Panc1 (cell line): ENCODE measurements around the gene SEMA4D. TPM values are rescaled to one million over a fixed set of nuclear protein-coding genes. Genes with fewer than 3 reads are reported as not detected.

Experiments used
- ATAC-seq: fragments of 200-7000 bp; cut with Tn5 transposase; 2 replicates; pipeline ENCODE4 v1.9.1; 2020; ENCODE audit warnings: mild to moderate bottlenecking, moderate library complexity
- BruUV-seq: library from RNA; stranded (reverse); fragments of 400-500 nt; replicated peaks from 2 replicates; lab custom pipeline; 2021; lab: Mats Ljungman, UMichigan
- CTCF ChIA-PET: fragments of 300-600 bp; sonication (Branson Sonifier 250); formaldehyde crosslinking; loops from one replicate; lab custom pipeline; 2022; ENCODE audit warnings: antibody characterized with exemption; lab: Charles Lee
- POLR2A ChIA-PET: fragments of 300-600 bp; sonication (Branson Sonifier 250); formaldehyde crosslinking; loops from one replicate; lab custom pipeline; 2022; ENCODE audit warnings: antibody characterized with exemption; lab: Charles Lee
- DNase-seq: peaks from one replicate; pipeline ENCODE4 v3.0.0-alpha.2; 2010; ENCODE audit warnings: low read depth, low spot score
- H3K27ac ChIP-seq: 2 replicates; pipeline ENCODE4 v1.5.1; 2011; ENCODE audit warnings: mild to moderate bottlenecking, low read length, inconsistent platforms
- H3K27me3 ChIP-seq: fragments of 200-500 bp; sonication (Bioruptor generic); 2 replicates; pipeline ENCODE4 v1.6.0; 2014; ENCODE audit warnings: low read length, inconsistent platforms; ENCODE audit not compliant: control insufficient read depth, insufficient read depth
- H3K36me3 ChIP-seq: fragments of 200-500 bp; sonication (Bioruptor generic); 2 replicates; pipeline ENCODE4 v1.5.1; 2014; ENCODE audit warnings: inconsistent platforms, mild to moderate bottlenecking, low read length, moderate library complexity; ENCODE audit not compliant: control insufficient read depth, insufficient read depth
- H3K4me1 ChIP-seq: 2 replicates; pipeline ENCODE4 v1.5.1; 2011; ENCODE audit warnings: inconsistent platforms, mild to moderate bottlenecking, low read length, moderate library complexity; ENCODE audit not compliant: control insufficient read depth, insufficient read depth
- H3K4me3 ChIP-seq, 2 experiments: 2 replicates each; pipeline ENCODE4 v1.5.1; 2011 to 2012; ENCODE audit warnings: low read depth in 2 of 2, low read length in 2 of 2, mild to moderate bottlenecking in 2 of 2, inconsistent platforms in 1 of 2, moderate library complexity in 1 of 2
- H3K9me3 ChIP-seq: fragments of 200-500 bp; sonication (Bioruptor generic); 2 replicates; pipeline ENCODE4 v1.5.1; 2014; ENCODE audit warnings: low read depth, mild to moderate bottlenecking, inconsistent platforms, low read length, moderate library complexity; ENCODE audit not compliant: control insufficient read depth, insufficient read depth
- POLR2AphosphoS5 ChIP-seq: IDR thresholded peaks from 2 replicates; pipeline ENCODE4 v1.6.1; 2012; ENCODE audit warnings: mild to moderate bottlenecking, low read depth, low read length, moderate library complexity
- SIN3A ChIP-seq: IDR thresholded peaks from 2 replicates; pipeline ENCODE4 v1.6.1; 2012; ENCODE audit warnings: low read depth, mild to moderate bottlenecking, low read length, moderate library complexity, borderline replicate concordance; ENCODE audit not compliant: insufficient read depth
- TCF7L2 ChIP-seq: IDR thresholded peaks from 2 replicates; pipeline ENCODE4 v1.6.1; 2011; ENCODE audit warnings: mild to moderate bottlenecking, low read depth, low read length, inconsistent platforms
- in situ Hi-C: cut with HindIII; loops from 2 replicates; pipeline ENCODE4 v1.10.0; 2016; ENCODE audit warnings: low sequenced_read_pairs, low pct_unique_long_range_greater_than_20kb
- intact Hi-C: fragments of 100-400 bp; cut with micrococcal nuclease; formaldehyde crosslinking; loops from one replicate; pipeline ENCODE4 v1.10.0; 2022; ENCODE audit not compliant: unreplicated experiment
- total RNA-seq: library from RNA; stranded (reverse); gene quantifications from one replicate; pipeline ENCODE4 v1.2.1, GENCODE V29; 2021; ENCODE audit not compliant: unreplicated experiment
- TF ChIP-seq, protein P1 (sequence below), 2 experiments: IDR thresholded peaks; 2 replicates each; pipeline ENCODE4 v1.6.1; 2011 to 2012; ENCODE audit warnings: low read depth in 2 of 2, control low read depth in 1 of 2, low read length in 1 of 2, mild to moderate bottlenecking in 1 of 2, moderate library complexity in 1 of 2; ENCODE audit not compliant: insufficient read depth in 1 of 2
- TF ChIP-seq, protein P2 (sequence below): fragments of 450-650 bp; IDR thresholded peaks from 2 replicates; pipeline ENCODE4 v1.5.1; 2017; ENCODE audit warnings: mild to moderate bottlenecking

The SEMA4D gene
- total RNA-seq, 1 experiment from 2014 or later, result 6.5 TPM

DNA sequence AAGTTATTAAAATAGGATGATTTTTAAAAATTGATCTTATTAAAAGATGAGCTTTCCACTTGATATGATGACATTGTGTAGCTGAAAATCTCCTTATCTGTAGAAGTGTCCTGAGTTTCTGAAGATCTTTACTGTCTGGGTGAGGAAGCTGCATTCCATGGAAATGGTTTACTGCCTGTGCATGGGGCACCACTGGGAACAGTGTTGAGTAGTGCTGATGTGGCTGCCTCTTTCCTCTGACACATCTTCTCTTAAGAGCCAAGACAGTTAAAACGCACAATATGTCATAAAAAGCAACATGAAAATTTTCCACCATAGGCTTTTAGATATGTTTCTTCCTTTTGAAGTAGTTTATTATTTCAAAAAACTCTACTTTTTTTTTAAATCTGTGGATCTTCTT is 155.0 kb downstream of the SEMA4D start:
- ChIA-PET POLR2A (no interaction called here), CTCF (no interaction called here)
- Histone ChIP-seq H3K27me3 (no peaks in the 10 kb centered on the region), H3K4me1 (no peaks in the 10 kb centered on the region), H3K27ac (no peak overlapping the region), H3K4me3 (no peak overlapping the region), H3K36me3 (no peaks in the 10 kb centered on the region; the same call in 1 of the 2 replicates), H3K9me3 (no peaks in the 10 kb centered on the region)
- ATAC-seq (no peak), DNase-seq (no peak)
- no peak for TF ChIP-seq SIN3A
- TF ChIP-seq, protein P1, sequence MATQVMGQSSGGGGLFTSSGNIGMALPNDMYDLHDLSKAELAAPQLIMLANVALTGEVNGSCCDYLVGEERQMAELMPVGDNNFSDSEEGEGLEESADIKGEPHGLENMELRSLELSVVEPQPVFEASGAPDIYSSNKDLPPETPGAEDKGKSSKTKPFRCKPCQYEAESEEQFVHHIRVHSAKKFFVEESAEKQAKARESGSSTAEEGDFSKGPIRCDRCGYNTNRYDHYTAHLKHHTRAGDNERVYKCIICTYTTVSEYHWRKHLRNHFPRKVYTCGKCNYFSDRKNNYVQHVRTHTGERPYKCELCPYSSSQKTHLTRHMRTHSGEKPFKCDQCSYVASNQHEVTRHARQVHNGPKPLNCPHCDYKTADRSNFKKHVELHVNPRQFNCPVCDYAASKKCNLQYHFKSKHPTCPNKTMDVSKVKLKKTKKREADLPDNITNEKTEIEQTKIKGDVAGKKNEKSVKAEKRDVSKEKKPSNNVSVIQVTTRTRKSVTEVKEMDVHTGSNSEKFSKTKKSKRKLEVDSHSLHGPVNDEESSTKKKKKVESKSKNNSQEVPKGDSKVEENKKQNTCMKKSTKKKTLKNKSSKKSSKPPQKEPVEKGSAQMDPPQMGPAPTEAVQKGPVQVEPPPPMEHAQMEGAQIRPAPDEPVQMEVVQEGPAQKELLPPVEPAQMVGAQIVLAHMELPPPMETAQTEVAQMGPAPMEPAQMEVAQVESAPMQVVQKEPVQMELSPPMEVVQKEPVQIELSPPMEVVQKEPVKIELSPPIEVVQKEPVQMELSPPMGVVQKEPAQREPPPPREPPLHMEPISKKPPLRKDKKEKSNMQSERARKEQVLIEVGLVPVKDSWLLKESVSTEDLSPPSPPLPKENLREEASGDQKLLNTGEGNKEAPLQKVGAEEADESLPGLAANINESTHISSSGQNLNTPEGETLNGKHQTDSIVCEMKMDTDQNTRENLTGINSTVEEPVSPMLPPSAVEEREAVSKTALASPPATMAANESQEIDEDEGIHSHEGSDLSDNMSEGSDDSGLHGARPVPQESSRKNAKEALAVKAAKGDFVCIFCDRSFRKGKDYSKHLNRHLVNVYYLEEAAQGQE (IDR thresholded peaks at IDR 0.05; ENCODE audit: insufficient read depth in 1 of 2, low read depth in 2 of 2, low read length in 1 of 2), result no peak
- no peak for TF ChIP-seq POLR2AphosphoS5
- TF ChIP-seq TCF7L2, result no peak
- TF ChIP-seq, protein P2, sequence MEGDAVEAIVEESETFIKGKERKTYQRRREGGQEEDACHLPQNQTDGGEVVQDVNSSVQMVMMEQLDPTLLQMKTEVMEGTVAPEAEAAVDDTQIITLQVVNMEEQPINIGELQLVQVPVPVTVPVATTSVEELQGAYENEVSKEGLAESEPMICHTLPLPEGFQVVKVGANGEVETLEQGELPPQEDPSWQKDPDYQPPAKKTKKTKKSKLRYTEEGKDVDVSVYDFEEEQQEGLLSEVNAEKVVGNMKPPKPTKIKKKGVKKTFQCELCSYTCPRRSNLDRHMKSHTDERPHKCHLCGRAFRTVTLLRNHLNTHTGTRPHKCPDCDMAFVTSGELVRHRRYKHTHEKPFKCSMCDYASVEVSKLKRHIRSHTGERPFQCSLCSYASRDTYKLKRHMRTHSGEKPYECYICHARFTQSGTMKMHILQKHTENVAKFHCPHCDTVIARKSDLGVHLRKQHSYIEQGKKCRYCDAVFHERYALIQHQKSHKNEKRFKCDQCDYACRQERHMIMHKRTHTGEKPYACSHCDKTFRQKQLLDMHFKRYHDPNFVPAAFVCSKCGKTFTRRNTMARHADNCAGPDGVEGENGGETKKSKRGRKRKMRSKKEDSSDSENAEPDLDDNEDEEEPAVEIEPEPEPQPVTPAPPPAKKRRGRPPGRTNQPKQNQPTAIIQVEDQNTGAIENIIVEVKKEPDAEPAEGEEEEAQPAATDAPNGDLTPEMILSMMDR, result no peak
- in situ Hi-C loops, result no loop called here
- intact Hi-C loops, result no loop called here
- no TSS peak for BruUV-seq

DNA sequence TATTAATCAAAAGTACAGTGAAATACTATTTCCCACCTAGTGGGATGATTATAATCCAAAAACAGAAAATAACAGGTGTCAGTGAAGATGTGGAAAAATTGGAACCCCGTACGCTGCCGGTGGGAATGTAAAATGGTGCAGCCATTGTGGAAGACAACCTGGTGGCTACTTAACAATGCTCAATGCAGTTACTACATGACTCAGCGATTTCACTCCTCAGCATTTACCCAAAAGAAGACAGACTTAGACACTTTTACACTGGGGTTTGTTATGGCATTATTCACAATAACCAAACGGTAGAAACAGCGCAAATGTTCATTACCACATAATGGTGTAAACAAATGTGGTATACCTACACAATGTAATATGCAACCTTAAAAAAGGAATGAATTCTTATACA is 155.7 kb downstream of the SEMA4D start:
- intact Hi-C loops (no loop called here), in situ Hi-C loops (no loop called here)
- no TSS peak for BruUV-seq
- no peaks in the 10 kb centered on the region; the same call in 1 of the 2 replicates for H3K36me3 ChIP-seq
- TF ChIP-seq TCF7L2, result no peak
- no peak for TF ChIP-seq POLR2AphosphoS5
- no peak for TF ChIP-seq SIN3A
- TF ChIP-seq, protein P1 (IDR thresholded peaks at IDR 0.05; ENCODE audit: insufficient read depth in 1 of 2, low read depth in 2 of 2, low read length in 1 of 2), result no peak
- TF ChIP-seq, protein P2, result no peak
- no peak for ATAC-seq
- no peaks in the 10 kb centered on the region for H3K9me3 ChIP-seq
- no peaks in the 10 kb centered on the region for H3K27me3 ChIP-seq
- ChIA-PET POLR2A (no interaction called here), CTCF (no interaction called here)
- no peak for DNase-seq
- no peak overlapping the region for H3K27ac ChIP-seq
- H3K4me3 ChIP-seq, result no peak overlapping the region
- no peaks in the 10 kb centered on the region for H3K4me1 ChIP-seq
